GM12878 (cell line): ENCODE results near the gene C19orf33. TPM values are rescaled to one million over a fixed set of nuclear protein-coding genes. Genes with fewer than 3 reads are reported as not detected.

Experiments
- ATAC-seq: fragments of 200-7000 bp; cut with Tn5 transposase; 3 replicates; pipeline ENCODE4 v1.9.1; 2020; ENCODE audit warnings: mild to moderate bottlenecking, moderate library complexity
- BruUV-seq: library from RNA; stranded (reverse); fragments of 400-500 nt; replicated peaks from 2 replicates; lab custom pipeline; 2021; lab: Mats Ljungman, UMichigan
- CTCF ChIA-PET: fragments of 300-600 bp; sonication (Branson Sonifier 250); formaldehyde crosslinking; extraction: SDS; loops from one replicate; lab custom pipeline; 2021; ENCODE audit warnings: inconsistent platforms; lab: Yijun Ruan, JAX
- POLR2A ChIA-PET: fragments of 350-600 bp; formaldehyde crosslinking; extraction: SDS; loops from one replicate; lab custom pipeline; 2021; ENCODE audit warnings: inconsistent platforms; lab: Charles Lee
- RAD21 ChIA-PET: fragments of 300-600 bp; sonication (Branson Sonifier 250); formaldehyde crosslinking; loops from one replicate; lab custom pipeline; 2023; ENCODE audit warnings: antibody characterized with exemption; ENCODE audit not compliant: unreplicated experiment; lab: Charles Lee
- SMC1A ChIA-PET: fragments of 300-600 bp; sonication (Branson Sonifier 250); formaldehyde crosslinking; loops from one replicate; lab custom pipeline; 2023; ENCODE audit not compliant: unreplicated experiment, uncharacterized antibody; lab: Charles Lee
- DNase-seq: peaks from one replicate; pipeline ENCODE4 v3.0.0-alpha.2; 2011; ENCODE audit warnings: low read depth, low spot score
- FAIRE-seq: peaks from 3 replicates; lab custom pipeline; 2011; peaks lifted over from hg19 to GRCh38; lab: Jason Lieb, UNC
- H2AFZ ChIP-seq: 2 replicates; pipeline ENCODE4 v1.6.0; 2011; ENCODE audit warnings: low read depth, low read length, control low read depth; ENCODE audit not compliant: control insufficient read depth
- H3K27ac ChIP-seq: 2 replicates; pipeline ENCODE4 v1.5.1; 2011; ENCODE audit warnings: control low read depth; ENCODE audit not compliant: control insufficient read depth, insufficient read depth
- H3K27me3 ChIP-seq, 2 experiments: replicated peaks in 1 of 2; 2 replicates each; pipeline versions ENCODE4 v1.6.0 to v1.6.1; 2011; ENCODE audit warnings: low read length in 1 of 2; ENCODE audit not compliant: control insufficient read depth in 2 of 2, insufficient read depth in 2 of 2
- H3K36me3 ChIP-seq, 2 experiments: 2 replicates each; pipeline ENCODE4 v1.5.1; 2011; ENCODE audit warnings: low read length in 1 of 2; ENCODE audit not compliant: control insufficient read depth in 2 of 2, insufficient read depth in 2 of 2
- H3K4me1 ChIP-seq: 2 replicates; pipeline ENCODE4 v1.6.1; 2011; ENCODE audit warnings: mild to moderate bottlenecking, low read length, moderate library complexity, mixed read lengths; ENCODE audit not compliant: control insufficient read depth, insufficient read depth
- H3K4me2 ChIP-seq: 2 replicates; pipeline ENCODE4 v1.6.0; 2011; ENCODE audit warnings: control low read depth; ENCODE audit not compliant: control insufficient read depth, insufficient read depth
- H3K4me3 ChIP-seq: fragments of 200-600 bp; sonication (generic); 2 replicates; pipeline ENCODE4 v1.5.1; 2016
- H3K79me2 ChIP-seq: 2 replicates; pipeline ENCODE4 v1.6.0; 2011; ENCODE audit warnings: low read length; ENCODE audit not compliant: control insufficient read depth, insufficient read depth
- H3K9ac ChIP-seq: 2 replicates; pipeline ENCODE4 v1.8.0; 2011; ENCODE audit warnings: low read length, control low read depth, mixed read lengths; ENCODE audit not compliant: control insufficient read depth, insufficient read depth
- H3K9me3 ChIP-seq: replicated peaks from 3 replicates; pipeline ENCODE4 v1.5.1; 2011; ENCODE audit warnings: mild to moderate bottlenecking, low read length; ENCODE audit not compliant: control insufficient read depth, insufficient read depth
- H4K20me1 ChIP-seq: 2 replicates; pipeline ENCODE4 v1.6.0; 2011; ENCODE audit not compliant: control insufficient read depth, insufficient read depth
- ATF2 ChIP-seq: IDR thresholded peaks from 2 replicates; pipeline ENCODE4 v1.6.1; 2012; ENCODE audit warnings: low read length, inconsistent platforms
- BRCA1 ChIP-seq: IDR thresholded peaks from 2 replicates; pipeline ENCODE4 v1.6.1; 2011; ENCODE audit warnings: low read depth, low read length, improper control_type of control experiment
- CBX3 ChIP-seq: fragments of 200-600 bp; sonication (generic); IDR thresholded peaks from 2 replicates; pipeline ENCODE4 v1.6.1; 2016; ENCODE audit warnings: low read depth, borderline replicate concordance
- ETV6 ChIP-seq, 2 experiments: fragments of 450-650 bp in 1 of 2; IDR thresholded peaks in 1 of 2; conservative IDR thresholded peaks in 1 of 2; 2 replicates each; pipeline ENCODE4 v1.6.1; 2014; ENCODE audit warnings: antibody characterized with exemption in 1 of 2, borderline replicate concordance in 1 of 2, low read depth in 1 of 2, mild to moderate bottlenecking in 1 of 2, moderate library complexity in 1 of 2
- GATAD2B ChIP-seq: fragments of 450-650 bp; conservative IDR thresholded peaks from 2 replicates; pipeline ENCODE4 v1.6.1; 2017; ENCODE audit warnings: low read depth, mild to moderate bottlenecking, moderate library complexity
- IKZF1 ChIP-seq: fragments of 450-650 bp; conservative IDR thresholded peaks from 2 replicates; pipeline ENCODE4 v1.6.1; 2017; ENCODE audit warnings: antibody characterized with exemption, mild to moderate bottlenecking
- KDM1A ChIP-seq: fragments of 200-600 bp; sonication (generic); IDR thresholded peaks from 2 replicates; pipeline ENCODE4 v1.6.1; 2016; ENCODE audit warnings: borderline replicate concordance
- RAD21 ChIP-seq: IDR thresholded peaks from 2 replicates; pipeline ENCODE4 v1.6.1; 2011; ENCODE audit warnings: mild to moderate bottlenecking, low read depth, low read length, moderate library complexity; ENCODE audit not compliant: insufficient read depth
- TCF3 ChIP-seq: IDR thresholded peaks from 2 replicates; pipeline ENCODE4 v1.6.1; 2012; ENCODE audit warnings: low read depth, mild to moderate bottlenecking, low read length, borderline replicate concordance; ENCODE audit not compliant: insufficient read depth
- ZNF207 ChIP-seq: fragments of 450-650 bp; IDR thresholded peaks from 2 replicates; pipeline ENCODE4 v1.6.1; 2014; ENCODE audit warnings: antibody characterized with exemption, mild to moderate bottlenecking, borderline replicate concordance
- WGBS: methylation state at CpG from one replicate; pipeline ENCODE4 v1.1.6; 2016; ENCODE audit warnings: low lambda C conversion rate; ENCODE audit not compliant: insufficient replicate concordance, insufficient coverage; ENCODE audit errors: missing lambda C conversion rate; 5-methylcytosine and 5-hydroxymethylcytosine counted together
- in situ Hi-C: fragments of 300-500 bp; cut with MboI; formaldehyde crosslinking; loops from 9 replicates; pipeline ENCODE4 v1.14.3; 2018; ENCODE audit warnings: mixed read lengths
- intact Hi-C: fragments of 100-400 bp; cut with micrococcal nuclease; formaldehyde crosslinking; loops from one replicate; pipeline ENCODE4 v1.14.2; 2022; ENCODE audit not compliant: unreplicated experiment
- polyA plus RNA-seq, 11 experiments: library from polyadenylated mRNA; depleted of rRNA in 4 of 11; unstranded in 6 of 11; stranded (reverse) in 5 of 11; fragments of >200 nt; fragmentation: Nextera tagmentation in 4 of 11; fragmentation: Illumina TruSeq in 1 of 11; extraction: Ambion mirVana in 4 of 11; extraction: Trizol in 1 of 11; gene quantifications; 1 replicate in 1 of 11; 2 replicates in 10 of 11; pipeline versions ENCODE4 v1.2.1 to v1.2.3, GENCODE V29; 2011 to 2016; ENCODE audit warnings: inconsistent platforms in 2 of 11, missing spikeins in 2 of 11, low read depth in 1 of 11
- total RNA-seq, 4 experiments: library from RNA; depleted of rRNA in 3 of 4; stranded (reverse); fragments of >200 nt in 3 of 4; fragmentation: Illumina TruSeq in 1 of 4; extraction: Trizol in 1 of 4; gene quantifications; 2 replicates each; pipeline versions ENCODE4 v1.2.1 to v1.2.3, GENCODE V29; 2013 to 2021
- TF ChIP-seq, protein P1 (sequence below): fragments of 450-650 bp; formaldehyde crosslinking; IDR thresholded peaks from 2 replicates; pipeline ENCODE4 v1.4.0; 2022; ENCODE audit warnings: mild to moderate bottlenecking, moderate library complexity
- TF ChIP-seq, protein P2 (sequence below): fragments of 150-350 bp; IDR thresholded peaks from 2 replicates; pipeline ENCODE4 v1.6.1; 2016; ENCODE audit warnings: low read depth, low read length

The C19orf33 gene
- total and polyA plus RNA-seq, 10 of the 15 experiments (the other 5 are each of a cell fraction or from before 2014, with no cell fraction given): 0.28 to 0.45 TPM; not detected in 8

DNA sequence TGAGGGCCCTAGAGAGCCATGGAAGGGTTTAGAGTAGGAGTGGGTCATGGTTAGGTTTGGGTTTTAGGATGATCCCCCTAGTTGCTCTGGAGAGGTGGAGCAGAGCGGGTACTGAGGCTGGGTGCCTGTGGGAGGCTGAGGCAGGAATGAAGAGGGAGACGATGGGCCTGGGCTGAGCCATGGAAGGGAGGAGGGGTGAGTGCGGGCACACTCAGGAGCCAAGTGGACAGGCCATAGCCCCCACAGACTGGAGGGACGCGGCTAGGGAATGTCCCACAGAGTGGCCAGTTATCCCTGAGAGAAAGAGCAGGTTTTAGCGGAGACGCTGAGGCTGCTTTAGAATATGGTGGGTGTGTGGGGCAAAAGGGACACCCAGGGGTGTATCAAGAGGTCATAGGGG is 25.6 kb downstream of the C19orf33 start:
- H3K9me3 ChIP-seq: no peaks in the 10 kb centered on the region
- FAIRE-seq: no peak
- intact Hi-C loops (no loop called here), in situ Hi-C loops (loop anchor here (5.0 kb wide), 2 partner anchors 87 to 437 kb away; no protein-coding TSS in a partner anchor)
- CTCF ChIA-PET: interaction anchor here (1.2 kb wide), 1 partner anchor 425 kb away, joined by 4 read pairs; no protein-coding TSS in a partner anchor
- H3K27me3 ChIP-seq: no peaks in the 10 kb centered on the region
- no peak for DNase-seq
- no peaks in the 10 kb centered on the region; a peak in 1 of 4 replicates for H3K36me3 ChIP-seq
- BruUV-seq: no TSS peak
- H3K9ac ChIP-seq: no peak overlapping the region
- RAD21 ChIA-PET: interaction anchor here (1.1 kb wide), 1 partner anchor 95 kb away, joined by 3 read pairs; no protein-coding TSS in a partner anchor
- H3K27ac ChIP-seq: no peak overlapping the region
- SMC1A ChIA-PET: no interaction called here
- no peak overlapping the region for H3K4me3 ChIP-seq
- H2AFZ ChIP-seq: no peak overlapping the region
- POLR2A ChIA-PET: no interaction called here
- no peak for ATAC-seq
- 87% methylated on average over 7 of the region's 7 CpGs for WGBS
- TF ChIP-seq, protein P1, sequence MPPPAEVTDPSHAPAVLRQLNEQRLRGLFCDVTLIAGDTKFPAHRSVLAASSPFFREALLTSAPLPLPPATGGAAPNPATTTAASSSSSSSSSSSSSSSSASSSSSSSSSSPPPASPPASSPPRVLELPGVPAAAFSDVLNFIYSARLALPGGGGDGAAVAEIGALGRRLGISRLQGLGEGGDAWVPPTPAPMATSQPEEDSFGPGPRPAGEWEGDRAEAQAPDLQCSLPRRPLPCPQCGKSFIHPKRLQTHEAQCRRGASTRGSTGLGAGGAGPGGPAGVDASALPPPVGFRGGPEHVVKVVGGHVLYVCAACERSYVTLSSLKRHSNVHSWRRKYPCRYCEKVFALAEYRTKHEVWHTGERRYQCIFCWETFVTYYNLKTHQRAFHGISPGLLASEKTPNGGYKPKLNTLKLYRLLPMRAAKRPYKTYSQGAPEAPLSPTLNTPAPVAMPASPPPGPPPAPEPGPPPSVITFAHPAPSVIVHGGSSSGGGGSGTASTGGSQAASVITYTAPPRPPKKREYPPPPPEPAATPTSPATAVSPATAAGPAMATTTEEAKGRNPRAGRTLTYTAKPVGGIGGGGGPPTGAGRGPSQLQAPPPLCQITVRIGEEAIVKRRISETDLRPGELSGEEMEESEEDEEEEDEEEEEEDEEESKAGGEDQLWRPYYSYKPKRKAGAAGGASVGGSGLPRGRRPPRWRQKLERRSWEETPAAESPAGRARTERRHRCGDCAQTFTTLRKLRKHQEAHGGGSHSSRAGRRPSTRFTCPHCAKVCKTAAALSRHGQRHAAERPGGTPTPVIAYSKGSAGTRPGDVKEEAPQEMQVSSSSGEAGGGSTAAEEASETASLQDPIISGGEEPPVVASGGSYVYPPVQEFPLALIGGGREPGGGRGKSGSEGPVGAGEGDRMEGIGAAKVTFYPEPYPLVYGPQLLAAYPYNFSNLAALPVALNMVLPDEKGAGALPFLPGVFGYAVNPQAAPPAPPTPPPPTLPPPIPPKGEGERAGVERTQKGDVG (CRISPR knock-in tag): no peak
- no peak for TF ChIP-seq CBX3
- no peak for TF ChIP-seq BRCA1
- no peak for TF ChIP-seq IKZF1
- TF ChIP-seq KDM1A: no peak
- TF ChIP-seq ZNF207: no peak
- no peak for TF ChIP-seq GATAD2B
- TF ChIP-seq TCF3: no peak
- TF ChIP-seq, protein P2, sequence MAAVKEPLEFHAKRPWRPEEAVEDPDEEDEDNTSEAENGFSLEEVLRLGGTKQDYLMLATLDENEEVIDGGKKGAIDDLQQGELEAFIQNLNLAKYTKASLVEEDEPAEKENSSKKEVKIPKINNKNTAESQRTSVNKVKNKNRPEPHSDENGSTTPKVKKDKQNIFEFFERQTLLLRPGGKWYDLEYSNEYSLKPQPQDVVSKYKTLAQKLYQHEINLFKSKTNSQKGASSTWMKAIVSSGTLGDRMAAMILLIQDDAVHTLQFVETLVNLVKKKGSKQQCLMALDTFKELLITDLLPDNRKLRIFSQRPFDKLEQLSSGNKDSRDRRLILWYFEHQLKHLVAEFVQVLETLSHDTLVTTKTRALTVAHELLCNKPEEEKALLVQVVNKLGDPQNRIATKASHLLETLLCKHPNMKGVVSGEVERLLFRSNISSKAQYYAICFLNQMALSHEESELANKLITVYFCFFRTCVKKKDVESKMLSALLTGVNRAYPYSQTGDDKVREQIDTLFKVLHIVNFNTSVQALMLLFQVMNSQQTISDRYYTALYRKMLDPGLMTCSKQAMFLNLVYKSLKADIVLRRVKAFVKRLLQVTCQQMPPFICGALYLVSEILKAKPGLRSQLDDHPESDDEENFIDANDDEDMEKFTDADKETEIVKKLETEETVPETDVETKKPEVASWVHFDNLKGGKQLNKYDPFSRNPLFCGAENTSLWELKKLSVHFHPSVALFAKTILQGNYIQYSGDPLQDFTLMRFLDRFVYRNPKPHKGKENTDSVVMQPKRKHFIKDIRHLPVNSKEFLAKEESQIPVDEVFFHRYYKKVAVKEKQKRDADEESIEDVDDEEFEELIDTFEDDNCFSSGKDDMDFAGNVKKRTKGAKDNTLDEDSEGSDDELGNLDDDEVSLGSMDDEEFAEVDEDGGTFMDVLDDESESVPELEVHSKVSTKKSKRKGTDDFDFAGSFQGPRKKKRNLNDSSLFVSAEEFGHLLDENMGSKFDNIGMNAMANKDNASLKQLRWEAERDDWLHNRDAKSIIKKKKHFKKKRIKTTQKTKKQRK: no peak
- no peak for TF ChIP-seq ETV6 (conservative IDR thresholded peaks at IDR 0.05 in 1 of 2, IDR thresholded peaks at IDR 0.05 in 1 of 2; ENCODE audit: borderline replicate concordance in 1 of 2, low read depth in 1 of 2)
- TF ChIP-seq RAD21: no peak
- TF ChIP-seq ATF2: no peak
- H3K79me2 ChIP-seq: no peaks in the 10 kb centered on the region
- no peaks in the 10 kb centered on the region for H3K4me1 ChIP-seq
- no peak overlapping the region for H3K4me2 ChIP-seq
- no peaks in the 10 kb centered on the region for H4K20me1 ChIP-seq
